T-helper 2 cell treated with Interferon-gamma antibody and Interleukin-4, amounts not matched to agents 100 ng/mL and 5 ng/mL, for 36 hours (primary cell): ENCODE measurements around the gene GAB2. TPM values are rescaled to one million over a fixed set of nuclear protein-coding genes. Genes with fewer than 3 reads are reported as not detected.

ENCODE experiments used
- intact Hi-C: fragments of 100-400 bp; cut with micrococcal nuclease; formaldehyde crosslinking; loops from one replicate; pipeline ENCODE4 v1.15.1; 2023
- total RNA-seq: library from RNA; stranded (reverse); gene quantifications from 2 replicates; pipeline ENCODE4 v1.2.3, GENCODE V29; 2022

The GAB2 gene
- total RNA-seq, 1 donor from 2014 or later, result 96.1 TPM

DNA sequence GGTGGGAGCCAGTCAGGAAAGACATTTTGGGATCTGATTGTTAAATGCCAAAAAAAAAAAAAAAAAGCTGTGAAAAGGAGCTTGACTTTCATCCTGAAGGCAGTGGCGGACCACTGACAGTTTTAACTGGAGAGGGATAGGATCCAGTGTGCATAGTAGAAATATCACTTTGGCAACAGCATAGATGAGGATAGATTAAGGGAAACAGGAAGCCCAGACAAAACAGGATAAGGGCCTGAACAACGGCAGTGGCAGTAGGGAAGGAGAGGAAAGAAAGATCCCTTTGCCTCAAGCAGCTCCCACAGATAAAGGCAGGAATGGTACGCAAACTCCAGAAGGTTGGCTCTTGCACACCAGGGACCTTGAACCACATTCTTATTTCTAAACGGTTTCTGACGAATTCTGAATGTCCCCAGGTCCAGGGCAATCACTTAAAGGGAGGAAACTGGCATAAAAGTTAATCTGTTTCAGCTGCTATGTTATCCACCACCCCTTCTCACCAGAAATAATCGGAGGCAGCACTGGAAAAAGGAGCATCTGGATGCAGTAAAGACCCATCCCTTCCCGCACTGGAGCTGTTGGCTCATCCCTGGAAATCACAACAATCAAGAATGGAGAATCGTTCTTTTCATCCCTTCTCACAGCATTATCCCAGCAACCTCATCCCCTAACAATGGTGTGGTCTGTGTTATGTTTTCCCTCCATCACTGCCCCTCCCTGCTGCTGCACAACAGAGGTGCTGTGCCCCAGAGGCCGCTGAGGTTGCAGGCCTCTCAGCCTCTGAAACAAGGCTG, 99.1 kb downstream of the GAB2 start:
- intact Hi-C loops, result no loop called here

DNA sequence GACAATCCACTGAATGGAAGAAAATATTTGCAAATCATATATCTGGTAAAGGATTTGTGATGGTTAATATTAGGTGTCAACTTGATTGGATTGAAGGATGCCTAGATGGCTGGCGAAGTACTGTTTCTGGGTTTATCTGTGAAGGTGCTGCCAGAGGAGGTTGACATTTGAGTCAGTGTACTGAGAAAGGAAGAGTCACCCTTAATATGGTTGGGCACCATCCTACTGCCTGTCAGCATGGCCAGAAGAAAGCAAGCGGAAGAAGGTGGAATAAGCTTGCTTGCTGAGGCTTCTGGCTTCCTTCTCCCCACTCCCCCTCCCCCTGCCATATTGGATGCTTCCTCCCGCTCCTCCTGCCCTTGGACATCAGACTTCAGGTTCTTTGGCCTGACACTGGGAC, 101.9 kb downstream of the GAB2 start:
- intact Hi-C loops, result no loop called here

DNA sequence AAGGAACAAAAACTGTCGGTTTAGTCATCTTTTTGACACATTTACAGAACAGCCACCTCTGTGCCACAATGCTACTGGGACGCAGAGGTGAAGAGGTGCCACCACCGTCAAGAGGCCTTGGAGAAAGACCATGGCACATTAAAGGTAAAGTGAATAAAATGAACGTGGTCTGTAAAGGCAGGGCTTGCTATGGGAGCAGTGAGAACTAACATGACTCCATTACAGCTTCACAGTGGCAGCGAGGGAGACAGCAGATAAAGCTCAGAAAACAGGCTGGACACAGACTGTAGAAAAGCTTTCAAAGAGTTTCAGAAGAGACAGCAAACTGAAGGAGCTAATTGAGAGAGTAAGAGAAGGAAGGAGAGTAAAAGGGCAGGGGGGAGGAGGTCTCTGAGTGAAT, 102.9 kb downstream of the GAB2 start:
- intact Hi-C loops, result no loop called here

DNA sequence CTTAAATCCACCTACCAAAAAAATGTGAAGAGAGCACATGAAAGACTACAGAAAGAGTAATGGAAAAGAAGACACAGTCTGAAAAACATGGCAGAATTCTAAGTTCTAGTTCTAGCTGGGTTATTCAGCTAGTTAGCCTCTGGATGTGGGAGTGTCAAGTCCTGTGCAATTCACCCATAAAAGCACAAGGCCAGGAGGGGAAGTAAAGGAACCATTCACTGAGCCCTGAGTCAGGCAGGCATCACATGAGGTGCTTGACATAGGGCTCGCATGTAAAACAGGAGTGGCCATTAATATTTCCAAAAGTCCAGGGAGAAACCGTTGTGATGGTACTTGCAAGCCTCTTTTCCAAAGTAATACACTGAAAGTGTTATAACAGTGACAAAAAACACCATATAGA, 103.7 kb downstream of the GAB2 start:
- intact Hi-C loops, result no loop called here

GRCh38 chr11:78313181-78313795, 104.3 kb downstream of the GAB2 start:
- intact Hi-C loops, result no loop called here

DNA sequence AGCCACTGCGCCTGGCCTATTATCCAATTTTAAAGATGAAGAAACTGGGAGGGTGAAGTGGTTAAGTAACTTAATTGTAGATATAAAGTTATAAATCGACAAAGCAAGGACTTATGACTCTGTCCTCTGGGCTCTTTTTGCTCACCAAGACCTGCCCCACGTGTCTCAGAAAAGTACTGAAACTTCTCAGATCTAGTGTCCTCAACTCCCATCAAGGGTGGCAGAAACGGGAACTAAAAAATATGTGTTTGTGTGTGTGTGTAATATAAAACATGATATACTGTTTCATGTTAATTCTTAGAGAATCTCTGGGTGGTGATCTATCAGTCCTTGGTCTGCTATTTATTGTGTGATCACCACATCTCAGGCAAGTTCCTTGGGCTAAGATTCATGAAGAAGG, 104.9 kb downstream of the GAB2 start:
- intact Hi-C loops, result no loop called here

- intact Hi-C loops, result loop anchor here (2.0 kb wide), 1 partner anchor 19 kb away; no protein-coding TSS in a partner anchor
Measured at GRCh38 chr11:78311702-78312371, 105.8 kb downstream of the GAB2 start.

DNA sequence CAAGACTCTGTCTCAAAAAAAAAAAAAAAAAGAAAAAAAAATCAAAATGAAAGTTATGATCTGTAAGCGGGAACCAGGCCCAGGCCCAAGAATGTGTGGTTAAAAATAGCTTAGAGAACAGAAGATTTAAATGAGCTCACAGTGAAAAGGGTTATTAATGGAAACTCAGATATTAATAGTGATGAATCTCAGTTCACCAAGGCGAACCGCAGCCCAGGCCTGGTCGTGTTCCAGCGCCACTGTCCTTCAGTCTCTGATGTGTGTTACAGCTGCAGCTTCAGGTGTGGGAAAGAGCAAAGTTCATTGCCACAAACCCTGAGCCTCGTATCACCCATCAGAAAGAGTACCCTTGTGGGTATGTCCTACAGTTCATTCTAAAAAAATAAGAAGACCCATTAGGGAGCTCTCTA, 107.1 kb downstream of the GAB2 start:
- intact Hi-C loops, result loop anchor here (2.0 kb wide), 1 partner anchor 18 kb away; no protein-coding TSS in a partner anchor

GRCh38 chr11:78304201-78304600, 113.4 kb downstream of the GAB2 start:
- intact Hi-C loops, result no loop called here

DNA sequence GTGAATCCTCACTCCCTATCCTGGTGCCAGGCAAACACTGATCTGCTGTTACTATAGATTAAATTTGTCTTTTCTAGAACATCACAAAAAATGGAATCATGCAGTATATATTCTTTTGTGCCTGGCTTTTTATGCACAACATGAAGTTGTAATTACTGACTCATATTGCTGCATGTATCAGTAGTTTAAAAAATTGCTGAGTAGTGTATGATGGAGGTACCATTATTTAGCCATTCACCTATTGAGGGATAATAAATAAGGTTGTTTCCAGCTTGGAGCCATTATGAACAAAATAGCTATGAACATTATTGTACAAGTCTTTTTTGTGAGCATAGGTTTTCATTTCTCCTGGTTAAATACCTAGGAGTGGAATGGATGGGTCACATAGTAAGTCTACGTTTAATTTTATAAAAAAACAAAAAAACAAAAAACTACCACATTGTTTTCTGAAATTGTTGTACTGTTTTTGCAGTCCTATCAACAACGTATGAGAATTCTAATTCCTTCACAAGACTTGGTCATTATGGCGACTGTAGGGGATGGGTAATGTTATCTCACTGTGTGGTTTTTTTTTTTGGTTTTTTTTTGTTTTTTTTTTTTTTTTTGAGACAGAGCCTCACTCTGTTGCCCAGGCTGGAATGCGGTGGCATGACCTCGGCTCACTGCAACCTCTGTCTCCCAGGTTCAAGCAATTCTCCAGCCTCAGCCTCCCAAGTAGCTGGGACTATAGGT, 117.3 kb downstream of the GAB2 start:
- intact Hi-C loops, result no loop called here

GRCh38 chr11:78299000-78299710, 118.5 kb downstream of the GAB2 start:
- intact Hi-C loops, result no loop called here

GRCh38 chr11:78298291-78298771, 119.3 kb downstream of the GAB2 start:
- intact Hi-C loops, result no loop called here

DNA sequence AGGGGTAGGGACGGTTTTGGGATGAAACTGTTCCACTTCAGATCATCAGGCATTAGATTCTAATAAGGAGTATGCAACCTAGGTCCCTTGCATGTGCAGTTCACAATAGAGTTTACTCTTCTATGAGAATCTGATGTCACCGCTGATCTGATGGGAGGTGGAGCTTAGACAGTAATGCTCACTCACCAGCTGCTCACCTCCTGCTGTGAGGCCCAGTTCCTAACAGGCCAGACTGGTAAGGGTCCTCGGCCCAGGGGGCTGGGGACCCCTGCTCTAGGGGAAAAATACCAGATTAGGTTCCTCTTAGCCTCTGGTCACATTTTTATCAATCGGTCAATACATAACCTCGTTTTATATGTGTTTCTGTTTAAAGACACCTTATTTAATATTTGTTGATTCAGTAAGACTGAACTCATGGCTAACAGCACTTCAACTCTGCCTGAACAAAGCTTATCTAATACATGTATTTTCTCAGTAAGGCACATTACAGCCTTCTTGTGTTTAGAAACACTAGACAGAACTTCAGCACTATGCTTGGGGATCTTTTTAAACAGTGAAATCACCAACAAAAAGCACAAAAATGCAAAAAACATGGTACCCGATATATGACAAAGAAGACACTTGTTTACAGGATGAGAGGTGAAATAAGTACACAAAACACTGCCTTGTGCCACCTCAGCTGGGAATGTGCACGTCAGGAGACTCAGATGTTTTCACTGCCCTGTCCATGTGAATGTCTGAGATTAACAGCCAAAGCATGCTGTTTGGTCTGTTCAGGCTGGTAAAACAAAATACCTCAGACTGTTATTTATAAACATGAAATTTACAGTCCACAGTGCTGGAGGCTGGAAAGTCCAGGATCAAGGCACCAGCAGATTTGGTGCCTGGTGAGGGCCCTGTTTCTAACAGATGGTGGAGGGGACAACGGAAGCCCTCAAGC, 121.4 kb downstream of the GAB2 start:
- intact Hi-C loops, result no loop called here

DNA sequence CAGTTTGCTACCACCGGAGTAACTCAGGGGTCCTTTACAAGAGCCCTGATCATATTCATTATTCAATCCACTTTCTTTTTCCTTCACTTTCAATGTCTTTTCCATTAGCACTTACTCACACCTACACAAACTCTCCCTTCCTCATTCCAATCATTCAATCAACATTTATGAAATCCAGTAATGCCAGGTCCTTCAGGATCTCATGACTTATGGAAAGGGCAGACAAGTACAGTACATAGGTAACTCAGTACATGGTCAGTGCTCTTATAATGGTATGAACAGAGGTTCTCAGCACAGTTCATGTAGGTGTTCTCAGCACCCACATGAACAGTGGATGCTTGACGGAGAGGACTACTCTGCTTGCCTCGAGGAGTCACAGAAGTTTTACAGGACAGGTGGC, 122.3 kb downstream of the GAB2 start:
- intact Hi-C loops, result no loop called here

DNA sequence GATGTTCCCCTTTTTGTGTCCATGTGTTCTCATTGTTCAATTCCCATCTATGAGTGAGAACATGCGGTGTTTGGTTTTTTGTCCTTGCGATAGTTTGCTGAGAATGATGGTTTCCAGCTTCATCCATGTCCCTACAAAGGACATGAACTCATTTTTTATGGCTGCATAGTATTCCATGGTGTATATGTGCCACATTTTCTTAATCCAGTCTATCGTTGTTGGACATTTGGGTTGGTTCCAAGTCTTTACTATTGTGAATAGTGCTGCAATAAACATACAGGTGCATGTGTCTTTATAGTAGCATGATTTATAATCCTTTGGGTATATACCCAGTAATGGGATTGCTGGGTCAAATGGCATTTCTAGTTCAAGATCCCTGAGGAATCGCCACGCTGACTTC, 123.5 kb downstream of the GAB2 start:
- intact Hi-C loops, result loop anchor here (5.0 kb wide), 4 partner anchors 67 to 268 kb away; partner anchors contain the start of genes ALG8 and GAB2

DNA sequence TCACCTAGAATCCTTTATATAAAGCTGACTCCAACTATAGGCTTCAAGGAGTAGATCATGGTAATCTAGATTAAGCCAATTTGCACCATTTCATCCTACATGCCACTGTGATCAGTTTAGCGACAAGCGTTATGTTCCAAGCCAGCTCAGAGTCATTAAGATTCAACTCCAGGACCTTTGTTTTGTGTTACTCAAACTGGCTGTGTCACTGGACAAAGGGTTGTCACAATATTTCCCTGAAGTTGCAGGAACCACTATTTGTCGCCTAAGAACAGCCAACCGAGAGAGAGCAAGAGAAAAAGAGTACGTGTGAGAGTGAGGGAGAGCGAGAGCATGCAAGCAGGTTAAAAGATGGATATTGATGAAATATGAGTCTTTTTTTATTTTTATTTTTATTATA, 124.1 kb downstream of the GAB2 start:
- intact Hi-C loops, result loop anchor here (2.0 to 5.0 kb wide), 5 partner anchors 17 to 269 kb away; partner anchors contain the start of genes ALG8 and GAB2

DNA sequence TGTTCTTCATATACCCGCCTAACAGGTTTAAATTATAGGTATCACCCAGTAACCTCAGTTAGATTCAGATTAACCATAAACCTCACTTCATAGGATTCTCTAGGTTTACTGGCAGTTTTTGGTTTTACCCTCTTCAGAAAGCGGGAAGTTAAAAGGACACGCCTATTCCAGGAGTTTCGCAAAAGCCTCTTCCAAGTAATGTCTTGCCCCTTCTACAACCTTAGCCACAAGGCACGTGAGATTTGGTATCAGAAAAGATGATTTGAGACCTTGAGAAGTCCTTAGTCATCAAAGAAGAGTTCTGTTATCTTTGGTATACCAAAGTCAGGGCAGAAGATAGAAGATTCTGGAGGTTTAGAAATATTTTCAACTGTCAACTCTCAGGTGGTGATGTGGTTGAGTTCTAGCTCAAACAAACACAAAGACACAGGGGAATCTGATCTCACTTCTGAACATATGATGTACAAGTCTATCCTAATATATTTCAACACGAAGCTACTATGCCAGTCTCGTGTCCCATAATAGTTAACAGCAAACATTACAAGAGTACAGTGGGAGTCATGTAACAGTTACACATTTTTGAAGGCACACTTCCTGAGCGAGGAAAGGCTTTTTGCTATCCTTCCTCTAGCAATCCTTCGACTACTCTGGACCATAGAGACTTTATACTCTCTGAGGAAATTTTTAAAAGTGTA, 125.4 kb downstream of the GAB2 start:
- intact Hi-C loops, result loop anchor here (1.0 to 5.0 kb wide), 8 partner anchors 19 to 270 kb away; partner anchors contain the start of genes ALG8 and GAB2

DNA sequence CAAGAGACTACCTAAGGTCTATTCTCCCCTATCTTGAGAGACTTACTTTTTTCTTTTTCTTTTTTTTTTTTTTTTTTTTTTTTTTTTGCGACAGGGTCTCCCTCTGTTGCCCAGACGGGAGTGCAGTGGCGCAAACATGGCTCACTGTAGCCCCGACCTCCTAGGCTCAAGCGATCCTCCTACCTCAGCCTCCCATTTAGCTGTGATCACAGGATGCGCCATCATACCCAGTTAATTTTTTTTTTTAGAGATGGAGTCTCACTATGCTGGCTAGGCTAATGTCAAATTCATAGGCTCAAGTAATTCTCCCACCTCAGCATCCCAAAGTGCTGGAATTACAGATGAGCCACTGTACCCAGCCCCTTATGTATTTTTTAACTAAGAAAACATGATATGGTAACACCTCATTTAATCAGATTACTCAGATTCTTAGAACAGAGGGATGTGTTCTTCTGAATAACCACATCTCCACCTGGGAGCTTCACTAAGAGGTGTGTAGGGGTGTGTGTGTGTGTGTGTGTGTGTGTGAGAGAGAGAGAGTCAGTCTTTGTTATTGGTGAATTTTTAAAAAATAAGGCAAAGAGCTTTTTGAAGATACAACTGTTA, 126.0 kb downstream of the GAB2 start:
- intact Hi-C loops, result loop anchor here (1.0 to 5.0 kb wide), 8 partner anchors 19 to 271 kb away; partner anchors contain the start of genes ALG8 and GAB2
